NT2/D1 (cell line): Measurements from ENCODE around the gene CPOX.

Source experiments
- DNase-seq: peaks from one replicate; pipeline ENCODE4 v3.0.0-alpha.2; 2011; ENCODE audit warnings: low read depth, low spot score
- H3K27me3 ChIP-seq: 2 replicates; pipeline ENCODE4 v1.6.0; 2011; ENCODE audit warnings: mild to moderate bottlenecking; ENCODE audit not compliant: insufficient read length, insufficient read depth
- H3K36me3 ChIP-seq: 2 replicates; pipeline ENCODE4 v1.6.1; 2011; ENCODE audit warnings: mild to moderate bottlenecking, low read length, mixed read lengths; ENCODE audit not compliant: insufficient read depth, insufficient read length
- H3K4me1 ChIP-seq: 2 replicates; pipeline ENCODE4 v1.5.1; 2011; ENCODE audit not compliant: insufficient read depth, insufficient read length
- H3K4me3 ChIP-seq: 2 replicates; pipeline ENCODE4 v1.5.1; 2011; ENCODE audit warnings: low read depth; ENCODE audit not compliant: insufficient read length
- H3K9ac ChIP-seq: 2 replicates; pipeline ENCODE4 v1.6.0; 2011; ENCODE audit warnings: low read depth; ENCODE audit not compliant: insufficient read length
- H3K9me3 ChIP-seq: 2 replicates; pipeline ENCODE4 v1.5.1; 2011; ENCODE audit warnings: mild to moderate bottlenecking, low read length; ENCODE audit not compliant: insufficient read depth
- SUZ12 ChIP-seq: IDR thresholded peaks from 2 replicates; pipeline ENCODE4 v1.6.1; 2011; ENCODE audit not compliant: insufficient read length, insufficient read depth; ENCODE audit errors: extremely low read depth
- YY1 ChIP-seq: IDR thresholded peaks from 2 replicates; pipeline ENCODE4 v1.6.1; 2011; ENCODE audit not compliant: insufficient read length, insufficient read depth
- ZNF274 ChIP-seq: IDR thresholded peaks from 2 replicates; pipeline ENCODE4 v1.6.1; 2011; ENCODE audit warnings: mild to moderate bottlenecking, low read depth, low read length

Gene CPOX

DNA sequence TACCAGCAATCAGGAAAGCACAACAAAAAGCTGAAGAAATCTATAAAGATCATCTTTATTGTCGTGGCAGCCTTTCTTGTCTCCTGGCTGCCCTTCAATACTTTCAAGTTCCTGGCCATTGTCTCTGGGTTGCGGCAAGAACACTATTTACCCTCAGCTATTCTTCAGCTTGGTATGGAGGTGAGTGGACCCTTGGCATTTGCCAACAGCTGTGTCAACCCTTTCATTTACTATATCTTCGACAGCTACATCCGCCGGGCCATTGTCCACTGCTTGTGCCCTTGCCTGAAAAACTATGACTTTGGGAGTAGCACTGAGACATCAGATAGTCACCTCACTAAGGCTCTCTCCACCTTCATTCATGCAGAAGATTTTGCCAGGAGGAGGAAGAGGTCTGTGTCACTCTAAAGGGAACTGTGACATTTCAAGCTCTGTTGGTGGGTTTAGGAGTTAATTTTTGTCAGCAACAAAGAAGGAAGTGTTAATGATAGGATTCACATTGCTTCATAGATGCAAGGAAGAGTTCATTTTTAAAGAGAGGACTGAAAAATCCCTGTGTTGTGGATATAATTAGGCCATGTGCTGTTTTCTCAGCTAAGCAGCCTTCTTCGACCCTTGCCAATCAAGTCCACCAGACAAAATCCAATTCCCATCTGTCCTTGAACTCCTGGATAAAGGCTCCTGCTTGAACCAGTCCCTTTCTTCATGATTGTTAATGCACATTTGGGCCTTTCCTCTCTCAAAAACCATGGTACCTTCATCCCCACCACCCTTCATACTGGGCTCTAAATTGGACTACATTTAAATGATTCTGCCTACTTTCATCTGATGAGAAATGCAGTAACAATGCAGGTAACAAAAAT, 60.5 kb downstream of the CPOX start:
- Histone ChIP-seq H3K9me3 (no peaks in the 10 kb centered on the region), H3K4me3 (no peak overlapping the region), H3K27me3 (no peaks in the 10 kb centered on the region), H3K36me3 (no peaks in the 10 kb centered on the region), H3K4me1 (no peaks in the 10 kb centered on the region), H3K9ac (no peak overlapping the region)
- TF ChIP-seq SUZ12 (no peak), ZNF274 (no peak), YY1 (no peak)
- DNase-seq = no peak

DNA sequence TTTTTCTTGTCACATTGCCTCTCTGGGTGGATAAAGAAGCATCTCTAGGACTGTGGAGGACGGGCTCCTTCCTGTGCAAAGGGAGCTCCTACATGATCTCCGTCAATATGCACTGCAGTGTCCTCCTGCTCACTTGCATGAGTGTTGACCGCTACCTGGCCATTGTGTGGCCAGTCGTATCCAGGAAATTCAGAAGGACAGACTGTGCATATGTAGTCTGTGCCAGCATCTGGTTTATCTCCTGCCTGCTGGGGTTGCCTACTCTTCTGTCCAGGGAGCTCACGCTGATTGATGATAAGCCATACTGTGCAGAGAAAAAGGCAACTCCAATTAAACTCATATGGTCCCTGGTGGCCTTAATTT, 61.2 kb downstream of the CPOX start:
- no peak overlapping the region for H3K4me3 ChIP-seq
- no peak overlapping the region for H3K9ac ChIP-seq
- H3K9me3 ChIP-seq = no peaks in the 10 kb centered on the region
- no peaks in the 10 kb centered on the region for H3K36me3 ChIP-seq
- H3K4me1 ChIP-seq = no peaks in the 10 kb centered on the region
- DNase-seq = no peak
- TF ChIP-seq ZNF274 (no peak), SUZ12 (no peak), YY1 (no peak)
- H3K27me3 ChIP-seq = no peaks in the 10 kb centered on the region

DNA sequence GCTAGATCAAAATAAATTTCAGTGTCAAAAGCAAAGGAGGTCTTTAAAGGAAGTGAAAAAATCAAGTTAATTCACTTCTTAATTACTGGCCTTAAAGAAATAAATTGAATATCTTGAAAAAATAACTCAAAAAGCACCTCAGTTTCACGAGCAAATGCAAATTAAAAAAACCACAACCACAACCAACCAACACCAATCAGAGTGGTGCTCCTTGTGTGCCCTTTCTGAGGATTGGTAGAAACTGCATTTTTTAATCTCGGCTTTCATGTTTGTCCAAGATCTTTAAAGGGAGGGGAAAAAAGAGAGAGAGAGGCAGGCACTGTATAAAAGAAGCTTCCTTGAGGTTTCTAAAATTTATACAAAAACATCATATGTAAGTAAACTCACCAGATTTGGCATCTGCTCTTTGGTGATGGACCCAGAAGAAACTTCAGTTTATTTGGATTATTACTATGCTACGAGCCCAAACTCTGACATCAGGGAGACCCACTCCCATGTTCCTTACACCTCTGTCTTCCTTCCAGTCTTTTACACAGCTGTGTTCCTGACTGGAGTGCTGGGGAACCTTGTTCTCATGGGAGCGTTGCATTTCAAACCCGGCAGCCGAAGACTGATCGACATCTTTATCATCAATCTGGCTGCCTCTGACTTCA, 61.7 kb downstream of the CPOX start, which contains the start of gene GPR15:
TSS of gene GPR15 (plus strand) at position 357 of the 653 bp plus-strand sequence. CDS start at position 413, 56 bp downstream.
- DNase-seq = no peak
- Histone ChIP-seq H3K4me3 (no peak within 1 kb of the TSS), H3K9me3 (no peaks in the 10 kb centered on the region), H3K27me3 (no peaks in the 10 kb centered on the region), H3K9ac (no peak within 1 kb of the TSS), H3K36me3 (no peaks in the 10 kb centered on the region), H3K4me1 (no peaks in the 10 kb centered on the region)
- TF ChIP-seq YY1 = no peak
- no peak for TF ChIP-seq SUZ12
- no peak for TF ChIP-seq ZNF274

DNA sequence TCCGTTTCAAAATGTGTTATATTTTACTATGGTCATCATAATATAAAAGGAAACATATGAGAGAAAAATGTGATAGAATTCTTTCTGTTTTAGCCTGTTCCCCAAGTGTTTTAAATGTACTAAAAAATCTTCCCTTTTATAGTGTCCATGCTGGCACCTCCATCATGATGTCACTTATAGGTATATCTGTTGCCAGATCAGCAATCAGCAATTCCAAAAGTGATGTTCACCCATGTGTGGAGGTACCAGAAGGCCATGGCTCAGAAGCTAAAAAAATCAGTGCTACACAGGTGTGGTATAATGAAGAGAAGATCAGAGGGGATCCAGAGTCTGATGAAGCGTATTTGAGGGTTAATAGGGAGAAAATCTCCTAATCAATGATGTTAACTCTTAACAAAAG, 62.7 kb downstream of the CPOX start:
- Histone ChIP-seq H3K4me1 (no peaks in the 10 kb centered on the region), H3K36me3 (no peaks in the 10 kb centered on the region), H3K4me3 (no peak overlapping the region), H3K9me3 (no peaks in the 10 kb centered on the region), H3K9ac (no peak overlapping the region), H3K27me3 (no peaks in the 10 kb centered on the region)
- no peak for TF ChIP-seq ZNF274
- no peak for TF ChIP-seq SUZ12
- TF ChIP-seq YY1 = no peak
- DNase-seq = no peak

- DNase-seq = no peak
- Histone ChIP-seq H3K4me1 (no peaks in the 10 kb centered on the region), H3K9me3 (no peaks in the 10 kb centered on the region), H3K4me3 (no peak overlapping the region), H3K9ac (no peak overlapping the region), H3K36me3 (no peaks in the 10 kb centered on the region), H3K27me3 (no peaks in the 10 kb centered on the region)
- TF ChIP-seq YY1 (no peak), SUZ12 (no peak), ZNF274 (no peak)
Measured at GRCh38 chr3:98529856-98530459, 63.5 kb downstream of the CPOX start.
